Adipose tissue (tissue), 3 donors: ENCODE measurements around the gene RPL7L1. TPM values are rescaled to one million over a fixed set of nuclear protein-coding genes. Genes with fewer than 3 reads are reported as not detected.
A peak's percentile ranks its signal among the peaks of the same experiment; 100 is the strongest.

Experiments
- H3K27ac ChIP-seq: one replicate; pipeline ENCODE4 v1.5.1; 2013; ENCODE audit warnings: low read depth, low read length
- WGBS, 3 donors: extraction: QIAGEN DNeasy Blood & Tissue Kit; methylation state at CpG; one replicate each; pipeline ENCODE4 v1.1.7; 2013; 5-methylcytosine and 5-hydroxymethylcytosine counted together
- polyA plus RNA-seq, 3 donors: library from polyadenylated mRNA; stranded (reverse); fragments of 200-250 nt; gene quantifications; one replicate each; pipeline ENCODE4 v1.2.3, GENCODE V29; 2013
- donor health status: healthy with polysubstance abuse.
- donor health status: Bipolar disorder and iron deficiency.
- donor health status: healthy.

RPL7L1 gene
- polyA plus RNA-seq, 3 donors, result 26.1 to 68.6 (median 54.1) TPM

DNA sequence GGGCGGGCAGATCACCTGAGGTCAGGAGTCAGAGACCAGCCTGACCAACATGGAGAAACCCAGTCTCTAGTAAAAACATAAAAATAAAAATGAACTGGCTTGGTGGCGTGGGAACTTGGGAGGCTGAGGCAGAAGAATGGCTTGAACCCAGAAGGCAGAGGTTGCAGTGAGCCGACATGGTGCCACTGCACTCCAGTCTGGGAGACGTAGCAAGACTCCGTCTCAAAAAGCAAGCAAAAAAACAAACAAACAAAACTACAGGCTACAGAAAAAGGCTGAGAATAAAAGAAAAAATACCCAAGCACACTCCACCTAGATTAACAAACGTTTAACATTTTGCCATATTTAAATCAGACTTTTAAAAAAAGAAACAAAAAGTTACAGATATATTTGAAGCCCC is 42.4 kb downstream of the RPL7L1 start:
- 71 to 85% (median 78%) methylated on average over 6 of the region's 6 CpGs for WGBS, 3 donors
- no peak overlapping the region for H3K27ac ChIP-seq

DNA sequence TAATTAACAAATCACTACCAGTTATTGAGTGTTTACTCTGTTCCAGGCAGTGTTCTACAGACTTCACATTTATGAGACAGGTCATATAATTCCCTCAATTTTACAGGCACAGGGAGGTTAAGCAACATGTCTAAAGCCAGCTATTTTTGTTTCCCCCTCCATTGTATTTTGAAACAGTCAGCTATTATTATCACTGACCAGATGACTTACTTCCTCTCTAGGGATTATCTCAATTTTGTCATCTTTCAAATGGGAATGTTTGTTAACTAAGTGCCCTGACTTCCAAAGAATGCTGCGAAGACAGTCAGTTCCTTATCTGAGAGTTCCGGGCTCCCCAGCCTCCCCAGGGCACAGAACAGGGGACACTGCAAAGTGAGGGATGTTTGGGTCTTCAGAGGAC is 44.2 kb downstream of the RPL7L1 start:
- no peak overlapping the region for H3K27ac ChIP-seq
- WGBS, 3 donors, result 67 to 79% (median 72%) methylated on average over 2 of the region's 2 CpGs

GRCh38 chr6:42925248-42925857 is 45.9 kb downstream of the RPL7L1 start:
- 41 to 68% (median 61%) methylated on average over 23 of the region's 23 CpGs for WGBS, 3 donors
- no peak overlapping the region for H3K27ac ChIP-seq

DNA sequence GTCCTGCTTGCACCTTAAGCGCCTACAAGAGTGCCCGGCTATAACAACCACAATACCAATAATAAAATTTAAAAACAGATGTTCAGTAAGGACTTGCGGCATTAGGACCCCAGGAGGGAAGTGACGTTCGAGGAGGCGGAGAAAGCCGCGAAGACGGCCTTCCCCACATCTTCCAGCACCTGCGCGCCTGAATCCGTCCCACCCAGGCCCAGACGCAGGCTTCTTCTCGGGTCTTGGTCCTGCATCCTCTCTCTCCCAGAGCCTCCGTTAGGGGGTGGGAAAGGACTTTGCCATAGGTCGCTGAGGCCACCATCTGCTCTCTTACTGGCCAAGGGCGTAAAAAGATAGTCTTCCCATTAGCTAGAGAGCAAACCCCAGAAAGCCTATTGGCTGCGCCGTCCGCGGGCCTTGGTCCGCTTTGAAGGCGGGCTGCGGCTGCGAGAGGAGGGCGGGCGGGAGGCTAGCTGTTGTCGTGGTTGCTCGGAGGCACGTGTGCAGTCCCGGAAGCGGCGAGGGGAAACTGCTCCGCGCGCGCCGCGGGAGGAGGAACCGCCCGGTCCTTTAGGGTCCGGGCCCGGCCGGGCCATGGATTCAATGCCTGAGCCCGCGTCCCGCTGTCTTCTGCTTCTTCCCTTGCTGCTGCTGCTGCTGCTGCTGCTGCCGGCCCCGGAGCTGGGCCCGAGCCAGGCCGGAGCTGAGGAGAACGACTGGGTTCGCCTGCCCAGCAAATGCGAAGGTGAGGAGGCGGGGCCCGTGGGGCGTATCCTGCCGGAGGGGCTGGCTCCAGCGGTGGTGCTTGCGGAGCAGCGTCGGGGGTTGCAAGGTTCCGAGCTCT is 49.8 kb downstream of the RPL7L1 start, which contains the start of gene CNPY3:
Gene CNPY3 (plus strand): TSS at position 495 of the 835 bp plus-strand sequence. CDS start 91 bp downstream, at position 586.
- peak within 1 kb of the TSS; percentile 54 for H3K27ac ChIP-seq
- 0% methylated on average over 59 to 63 of the region's 63 CpGs for WGBS, 3 donors

- WGBS, 3 donors, result 1 to 3% (median 1%) methylated on average over 11 to 16 of the region's 16 CpGs
- H3K27ac ChIP-seq, result peak overlapping the region; percentile 54
These were observed 50.5 kb downstream of the RPL7L1 start for GRCh38 chr6:42929821-42930360.

- H3K27ac ChIP-seq, result no peak overlapping the region
- whole genome bisulfite sequencing, 3 donors, result 87 to 96% (median 88%) methylated on average over 3 of the region's 3 CpGs
These were observed 53.0 kb downstream of the RPL7L1 start for GRCh38 chr6:42932412-42932811.

GRCh38 chr6:42933205-42933604 is 53.8 kb downstream of the RPL7L1 start:
- WGBS, 3 donors, result 37 to 64% (median 40%) methylated on average over 3 of the region's 3 CpGs
- H3K27ac ChIP-seq, result no peak overlapping the region

- no peak overlapping the region for H3K27ac ChIP-seq
- 63 to 82% (median 79%) methylated on average over 7 of the region's 7 CpGs for WGBS, 3 donors
These were observed 55.9 kb downstream of the RPL7L1 start for GRCh38 chr6:42935322-42935721.

DNA sequence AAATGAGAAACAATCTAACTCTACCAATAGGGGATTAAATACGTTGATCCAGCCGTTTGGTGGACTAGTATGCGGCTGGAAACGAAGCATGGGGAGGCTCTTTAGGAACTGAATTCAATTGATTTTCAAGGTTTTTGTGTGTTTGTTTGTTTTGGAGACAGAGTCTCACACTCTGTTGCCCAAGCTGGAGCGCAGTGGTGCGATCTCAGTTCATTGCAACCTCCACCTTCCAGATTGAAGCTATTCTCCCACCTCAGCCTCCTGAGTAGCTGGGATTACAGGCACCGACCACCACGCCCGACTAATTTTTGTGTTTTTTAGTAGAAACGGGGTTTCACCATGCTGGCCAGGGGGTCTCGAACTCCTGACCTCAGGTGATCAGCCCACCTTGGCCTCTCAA is 57.0 kb downstream of the RPL7L1 start:
- 86 to 96% (median 96%) methylated on average over 11 of the region's 11 CpGs for WGBS, 3 donors
- no peak overlapping the region for H3K27ac ChIP-seq

- WGBS, 3 donors, result 75 to 94% (median 93%) methylated on average over 13 of the region's 13 CpGs
These were observed 58.4 kb downstream of the RPL7L1 start for GRCh38 chr6:42937548-42938427.

DNA sequence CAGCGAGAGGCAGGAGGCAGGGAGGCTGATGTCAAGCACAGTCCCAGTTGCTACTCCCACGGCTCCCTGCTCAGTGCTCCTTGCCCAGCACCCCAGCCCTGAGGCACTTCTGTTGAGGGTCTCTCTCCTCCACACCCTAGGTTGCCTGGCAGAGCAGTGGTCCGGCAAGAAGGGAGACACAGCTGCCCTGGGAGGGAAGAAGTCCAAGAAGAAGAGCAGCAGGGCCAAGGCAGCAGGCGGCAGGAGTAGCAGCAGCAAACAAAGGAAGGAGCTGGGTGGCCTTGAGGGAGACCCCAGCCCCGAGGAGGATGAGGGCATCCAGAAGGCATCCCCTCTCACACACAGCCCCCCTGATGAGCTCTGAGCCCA is 59.0 kb downstream of the RPL7L1 start:
- WGBS, 3 donors, result 52 to 81% (median 81%) methylated on average over 5 of the region's 5 CpGs
- no peak overlapping the region for H3K27ac ChIP-seq

More at GRCh38 chr6:42937548-42938427, 58.4 kb downstream of the RPL7L1 start:
- H3K27ac ChIP-seq, result no peak overlapping the region

DNA sequence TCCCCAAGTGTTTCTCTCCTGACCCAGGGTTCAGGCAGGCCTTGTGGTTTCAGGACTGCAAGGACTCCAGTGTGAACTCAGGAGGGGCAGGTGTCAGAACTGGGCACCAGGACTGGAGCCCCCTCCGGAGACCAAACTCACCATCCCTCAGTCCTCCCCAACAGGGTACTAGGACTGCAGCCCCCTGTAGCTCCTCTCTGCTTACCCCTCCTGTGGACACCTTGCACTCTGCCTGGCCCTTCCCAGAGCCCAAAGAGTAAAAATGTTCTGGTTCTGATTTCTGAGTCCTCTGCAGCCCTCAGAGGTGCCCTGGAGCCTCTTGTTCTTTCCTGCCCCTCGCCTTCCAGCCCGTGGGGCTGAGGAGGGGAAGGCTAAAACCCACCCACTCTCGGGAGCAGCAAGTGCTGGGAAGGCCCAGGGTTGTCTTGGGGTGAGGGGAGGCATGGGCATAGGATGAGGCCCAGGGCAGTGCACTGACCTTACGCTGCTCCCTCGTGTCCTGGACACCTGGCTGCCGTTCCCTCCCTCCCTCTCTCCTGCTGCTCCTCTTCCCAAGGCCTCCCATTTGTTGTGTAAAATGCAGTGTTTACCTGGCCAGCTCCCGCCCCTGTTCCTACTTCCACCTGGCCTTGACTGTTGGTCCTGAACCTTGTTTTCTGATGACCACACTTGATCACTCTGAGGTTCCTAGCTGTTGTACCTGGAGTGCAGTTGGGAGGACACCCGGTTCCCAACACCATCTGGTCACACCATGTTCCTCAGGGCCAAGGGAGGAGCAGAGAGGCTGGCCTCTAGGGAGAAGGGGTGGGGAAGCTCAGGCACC is 59.8 kb downstream of the RPL7L1 start:
- no peak overlapping the region for H3K27ac ChIP-seq
- WGBS, 3 donors, result 43 to 80% (median 76%) methylated on average over 9 of the region's 9 CpGs

Other genes starting within 250 kb of the RPL7L1 start
- under 1 TPM; 0.54 to 0.77 (median 0.67) TPM for gene PRPH2, start 157.0 kb upstream of the RPL7L1 start, polyA plus RNA-seq
- 10 to 100 TPM; 11.4 to 15.5 (median 12.0) TPM for gene TBCC, start 133.5 kb upstream of the RPL7L1 start, polyA plus RNA-seq
- 1 to 10 TPM; 3.5 to 6.3 (median 4.5) TPM for gene BICRAL, start 97.6 kb upstream of the RPL7L1 start, polyA plus RNA-seq
- gene PTCRA, start 36.4 kb downstream of the RPL7L1 start, polyA plus RNA-seq, result under 1 TPM in 1 of 3 donors, not detected in 2; 0.15 TPM
- 10 to 100 TPM; 19.9 to 61.0 (median 23.6) TPM for gene CNPY3, start 49.9 kb downstream of the RPL7L1 start, polyA plus RNA-seq
- 100 to 1,000 TPM in 1 of 3 donors, 1 to 10 TPM in 1, under 1 TPM in 1; 0.34 to 267 (median 6.0) TPM for gene GNMT, start 81.1 kb downstream of the RPL7L1 start, polyA plus RNA-seq
- 10 to 100 TPM; 11.4 to 21.5 (median 15.0) TPM for gene PEX6, start 99.6 kb downstream of the RPL7L1 start, polyA plus RNA-seq
- gene PPP2R5D, start 105.0 kb downstream of the RPL7L1 start, polyA plus RNA-seq, result 10 to 100 TPM; 17.5 to 31.5 (median 24.2) TPM
- 10 to 100 TPM; 39.7 to 90.3 (median 73.0) TPM for gene MEA1, start 134.3 kb downstream of the RPL7L1 start, polyA plus RNA-seq
- gene KLHDC3, start 134.6 kb downstream of the RPL7L1 start, polyA plus RNA-seq, result 100 to 1,000 TPM in 1 of 3 donors, 10 to 100 TPM in 2; 44.6 to 108 (median 70.5) TPM
- gene RRP36, start 142.0 kb downstream of the RPL7L1 start, polyA plus RNA-seq, result 10 to 100 TPM; 26.4 to 41.3 (median 29.9) TPM
- 1 to 10 TPM; 8.9 to 9.6 (median 9.3) TPM for gene CUL7, start 174.2 kb downstream of the RPL7L1 start, polyA plus RNA-seq
- 10 to 100 TPM; 43.6 to 77.5 (median 55.8) TPM for gene MRPL2, start 179.8 kb downstream of the RPL7L1 start, polyA plus RNA-seq
- gene KLC4, start 180.0 kb downstream of the RPL7L1 start, polyA plus RNA-seq, result 10 to 100 TPM; 15.1 to 25.6 (median 17.8) TPM
- 10 to 100 TPM in 2 of 3 donors, 1 to 10 TPM in 1; 6.6 to 15.7 (median 11.2) TPM for gene PTK7, start 196.7 kb downstream of the RPL7L1 start, polyA plus RNA-seq